Measurements from ENCODE around the gene ARMC10.
"Not testable (repeated sequence)": the region's sequence is repeated elsewhere in the genome, so short reads cannot be mapped to it uniquely, and the experiment has no call there.

The ARMC10 gene

DNA sequence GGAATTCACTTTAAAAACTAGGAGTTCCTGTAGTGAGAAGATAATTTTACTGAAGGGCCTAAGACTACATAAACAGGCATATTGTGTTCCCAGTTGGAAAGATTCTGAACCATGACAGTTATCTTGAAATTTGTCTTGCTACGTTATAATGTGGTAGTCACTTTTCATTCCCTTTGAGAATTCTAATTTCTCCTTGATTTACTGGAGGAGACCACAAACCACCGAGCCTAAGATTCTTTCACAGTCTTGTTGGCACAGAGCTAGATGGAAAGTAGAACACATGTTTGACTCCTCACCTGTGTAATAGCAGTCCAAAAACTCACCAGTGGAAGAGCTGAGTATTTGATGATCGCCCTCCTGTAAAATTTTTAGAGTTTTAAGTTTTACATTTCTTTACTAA, 4.9 kb downstream of the ARMC10 start:
- no peak for DNase-seq

GRCh38 chr7:103080923-103081322, 6.0 kb downstream of the ARMC10 start:
- DNase-seq = no peak

GRCh38 chr7:103082497-103082896, 7.6 kb downstream of the ARMC10 start:
- DNase-seq = no peak

- no peak for DNase-seq
Measured at GRCh38 chr7:103083210-103083609, 8.3 kb downstream of the ARMC10 start.

- not testable (repeated sequence) for DNase-seq
Measured at GRCh38 chr7:103092321-103092720, 17.4 kb downstream of the ARMC10 start.

GRCh38 chr7:103093429-103093828, 18.5 kb downstream of the ARMC10 start:
- no peak for DNase-seq

DNA sequence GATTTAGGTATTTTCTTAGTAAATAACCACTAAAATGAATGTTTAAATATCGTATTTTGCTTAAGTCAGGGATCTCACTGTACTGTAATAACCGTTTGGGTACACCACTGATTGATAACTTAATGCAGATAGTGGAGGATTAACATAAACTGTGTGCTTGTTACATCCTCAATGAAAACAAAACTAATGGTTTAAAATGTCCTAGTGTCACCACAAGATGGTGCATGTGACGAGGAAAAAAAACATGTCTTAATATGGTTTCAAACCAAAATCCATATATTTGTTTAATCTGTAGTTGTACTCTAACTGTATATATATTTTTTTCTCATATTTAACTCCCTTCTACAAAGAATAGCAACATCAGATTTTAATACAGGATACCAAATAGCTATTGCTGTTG, 19.2 kb downstream of the ARMC10 start:
- DNase-seq = no peak

GRCh38 chr7:103095558-103095957, 20.6 kb downstream of the ARMC10 start:
- DNase-seq = not testable (repeated sequence)

- no peak for DNase-seq
Measured at GRCh38 chr7:103097041-103097440, 22.1 kb downstream of the ARMC10 start.

- DNase-seq = no peak
Measured at GRCh38 chr7:103100348-103100747, 25.4 kb downstream of the ARMC10 start.

DNA sequence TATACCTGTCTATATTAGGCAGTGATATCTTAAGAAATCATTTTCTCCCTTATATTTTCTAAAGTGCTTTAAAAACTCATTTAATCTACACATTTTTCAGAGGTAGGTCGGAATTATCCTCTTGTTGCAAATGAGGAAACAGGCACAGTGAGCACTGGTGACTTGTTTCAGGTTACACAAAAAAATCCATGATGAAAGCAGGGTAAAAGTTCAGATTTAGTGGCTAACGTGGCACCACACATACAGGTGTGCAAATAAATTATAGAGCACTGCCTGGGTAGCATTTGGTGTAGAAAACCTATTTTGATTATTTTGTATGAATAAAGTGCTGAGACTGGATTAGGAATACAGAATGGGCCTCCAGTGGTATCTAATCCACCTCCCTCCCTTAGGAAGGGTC, 26.6 kb downstream of the ARMC10 start:
- no peak for DNase-seq

GRCh38 chr7:103106005-103106702, 31.2 kb downstream of the ARMC10 start:
- DNase-seq = no peak

DNA sequence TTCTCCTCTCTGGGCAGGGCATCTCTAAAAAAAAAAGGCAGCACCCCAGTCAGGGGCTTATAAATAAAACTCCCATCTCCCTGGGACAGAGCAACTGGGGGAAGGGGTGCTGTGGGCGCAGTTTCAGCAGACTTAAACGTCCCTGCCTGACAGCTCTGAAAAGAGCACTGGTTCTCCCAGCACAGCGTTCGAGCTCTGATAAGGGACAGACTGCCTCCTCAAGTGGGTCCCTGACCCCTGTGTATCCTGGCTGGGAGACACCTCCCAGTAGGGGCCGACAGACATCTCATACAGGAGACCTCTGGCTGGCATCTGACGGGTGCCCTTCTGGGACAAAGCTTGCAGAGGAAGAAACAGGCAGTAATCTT, 31.7 kb downstream of the ARMC10 start:
- not testable (repeated sequence) for DNase-seq

- DNase-seq = no peak
Measured at GRCh38 chr7:103113164-103113563, 38.2 kb downstream of the ARMC10 start.

DNA sequence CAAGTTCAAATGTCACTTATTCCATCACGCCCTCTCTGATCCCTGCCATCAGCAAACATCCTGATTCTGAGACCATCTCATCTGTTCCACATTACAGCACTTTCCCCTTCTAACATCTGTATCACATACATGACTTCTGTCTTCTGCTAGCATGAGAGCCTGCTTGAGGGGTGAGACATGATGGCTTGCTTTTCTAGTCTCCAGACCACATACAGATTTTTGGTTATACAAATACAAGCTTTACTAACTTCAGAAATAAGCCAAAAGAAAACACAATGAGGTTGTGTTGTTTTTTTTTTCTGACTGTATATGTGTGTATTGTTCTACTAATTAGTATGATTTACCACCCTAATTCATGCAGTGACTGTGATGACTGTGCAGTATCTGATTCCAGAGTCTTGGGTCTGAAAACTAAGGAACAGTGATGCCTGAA, 39.7 kb downstream of the ARMC10 start:
- no peak for DNase-seq

DNA sequence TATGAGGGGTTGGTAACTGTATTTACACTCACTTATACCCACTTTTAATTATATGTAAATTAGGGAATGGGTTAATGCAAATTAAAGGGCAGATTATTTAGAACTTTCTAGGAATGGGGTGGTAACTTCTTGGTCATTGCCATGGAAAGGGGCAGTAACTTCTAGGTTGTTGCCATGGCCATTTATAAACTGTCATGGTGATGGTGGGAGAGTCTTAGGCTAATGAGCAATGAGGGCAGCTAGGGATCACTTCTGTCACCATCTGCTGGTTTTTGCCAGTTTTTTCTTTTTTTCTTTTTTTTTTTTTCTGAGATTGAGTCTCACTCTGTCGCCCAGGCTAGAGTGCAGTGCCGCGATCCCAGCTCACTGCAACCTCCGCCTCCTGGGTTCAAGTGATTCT, 40.8 kb downstream of the ARMC10 start:
- DNase-seq = no peak

DNA sequence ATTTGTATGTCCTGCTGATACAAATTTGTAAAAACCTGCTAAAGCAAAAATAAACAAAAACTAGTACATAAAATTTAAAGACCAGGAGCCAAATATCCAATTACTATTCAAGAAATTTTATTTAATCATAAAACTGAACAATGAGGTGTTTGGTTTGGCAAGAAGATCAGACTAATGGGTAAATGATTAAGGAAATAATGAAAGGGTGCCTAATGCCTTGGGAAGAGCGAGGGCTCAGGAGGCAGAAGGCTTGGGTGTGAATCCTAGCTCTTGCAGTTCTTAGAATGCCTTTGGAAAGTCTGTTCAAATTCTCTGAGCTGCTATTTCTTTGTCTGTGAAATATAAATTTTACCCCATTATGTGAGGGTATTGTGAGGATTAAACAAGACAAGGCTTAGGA, 41.6 kb downstream of the ARMC10 start:
- DNase-seq = no peak

- DNase-seq = no peak
Measured at GRCh38 chr7:103116991-103117390, 42.1 kb downstream of the ARMC10 start.

- DNase-seq = no peak
Measured at GRCh38 chr7:103117465-103117864, 42.5 kb downstream of the ARMC10 start.

DNA sequence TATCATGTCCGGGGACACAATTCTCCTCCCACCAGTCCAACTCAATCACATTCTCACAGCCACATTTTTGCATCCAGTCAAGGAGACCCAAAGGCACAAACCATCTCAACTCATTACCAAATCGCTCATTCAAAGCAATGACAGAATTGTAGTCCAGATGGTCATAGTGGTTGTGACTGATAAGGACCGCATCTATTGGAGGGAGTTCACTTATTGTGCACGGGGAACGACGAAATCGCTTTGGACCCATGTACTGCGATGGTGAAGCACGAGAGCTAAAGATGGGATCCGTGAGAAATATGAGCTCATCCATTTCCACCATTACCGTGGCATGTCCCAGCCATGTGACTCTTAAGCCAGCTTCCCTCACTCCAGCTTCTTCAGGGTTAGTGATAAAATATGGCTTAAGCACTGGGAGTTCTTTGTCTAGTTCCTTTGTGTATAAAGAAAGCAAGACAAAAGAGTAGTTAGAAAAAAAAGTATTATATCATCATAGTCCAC, 44.9 kb downstream of the ARMC10 start:
- no peak for DNase-seq

DNA sequence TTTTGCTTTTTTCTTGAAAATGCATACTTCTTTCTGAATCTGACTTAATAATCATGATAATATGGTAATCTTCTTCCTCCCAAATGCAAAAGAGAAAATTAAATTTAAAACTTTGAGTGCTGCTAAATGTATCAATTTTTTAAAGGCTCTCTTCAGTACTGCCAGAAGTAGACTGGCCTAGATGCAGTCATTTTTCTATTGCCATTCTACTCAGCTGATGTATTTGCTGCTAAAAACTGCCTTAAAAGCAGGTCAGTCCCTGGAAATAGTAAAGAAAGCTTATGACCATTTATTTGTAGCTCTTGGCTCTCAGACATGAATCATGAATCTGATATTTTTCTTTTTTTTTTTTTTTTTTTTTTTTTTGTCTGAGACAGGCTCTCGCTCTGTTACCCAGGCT, 45.4 kb downstream of the ARMC10 start:
- no peak for DNase-seq

DNA sequence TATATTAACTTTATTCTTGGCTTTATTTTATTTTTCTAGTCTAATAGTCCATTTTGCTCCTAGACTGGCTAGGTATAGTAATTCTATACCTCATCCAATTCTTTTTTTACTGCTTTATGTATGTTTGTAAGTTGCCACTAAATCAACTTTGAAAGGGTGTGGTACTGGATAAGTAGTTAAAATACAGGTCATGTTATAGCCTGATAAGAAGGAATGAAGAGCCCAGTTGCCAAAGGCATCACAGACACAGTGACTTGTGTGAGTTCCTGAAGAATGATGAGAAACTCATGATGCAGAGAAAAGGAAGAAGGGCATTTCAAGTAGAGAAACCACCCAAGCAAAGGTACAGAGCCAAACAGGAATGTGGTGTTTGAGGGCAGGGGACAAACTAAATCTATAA, 46.7 kb downstream of the ARMC10 start:
- no peak for DNase-seq

- no peak for DNase-seq
Measured at GRCh38 chr7:103123529-103123928, 48.6 kb downstream of the ARMC10 start.

GRCh38 chr7:103124429-103124979, 49.6 kb downstream of the ARMC10 start:
- no peak for DNase-seq

DNA sequence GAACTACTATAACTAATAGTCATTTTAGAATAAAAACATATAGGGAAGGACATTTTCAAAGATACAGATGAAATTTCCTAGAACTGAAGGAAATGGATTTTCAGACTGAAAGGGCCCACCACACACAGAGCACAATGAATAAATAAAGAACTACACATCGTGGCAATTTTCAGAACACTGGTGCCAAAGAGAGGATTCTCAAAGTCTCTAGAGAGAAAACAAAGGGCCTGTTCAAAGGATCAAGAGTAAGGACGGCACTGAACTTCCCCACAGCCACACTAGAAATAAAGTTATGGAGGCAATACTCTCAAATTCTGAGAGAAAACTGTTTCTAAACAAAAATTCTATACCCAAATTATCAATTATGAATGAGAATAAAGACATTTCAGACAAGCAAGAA, 52.1 kb downstream of the ARMC10 start:
- no peak for DNase-seq

Measured in cerebellar nuclear complex (tissue), 1 donor.